Mononuclear cell (primary cell): ENCODE measurements around the gene ELFN1. TPM values are rescaled to one million over a fixed set of nuclear protein-coding genes. Genes with fewer than 3 reads are reported as not detected.
"Not testable (repeated sequence)": the region's sequence is repeated elsewhere in the genome, so short reads cannot be mapped to it uniquely, and the experiment has no call there.

ENCODE experiments used
- H3K27me3 ChIP-seq: 2 replicates; pipeline ENCODE4 v1.6.0; 2011; ENCODE audit warnings: low read length, control low read depth; ENCODE audit not compliant: insufficient read depth
- H3K4me1 ChIP-seq: 2 replicates; pipeline ENCODE4 v1.5.1; 2011; ENCODE audit warnings: mild to moderate bottlenecking, low read length, control low read depth; ENCODE audit not compliant: insufficient read depth
- H3K4me3 ChIP-seq: 2 replicates; pipeline ENCODE4 v1.5.1; 2011; ENCODE audit warnings: mild to moderate bottlenecking, low read length, moderate library complexity
- H3K9me3 ChIP-seq: 2 replicates; pipeline ENCODE4 v1.5.1; 2011; ENCODE audit warnings: low read depth, mild to moderate bottlenecking, control low read depth, low read length
- total RNA-seq: library from RNA; depleted of rRNA; stranded (reverse); fragments of >200 nt; gene quantifications from one replicate; pipeline ENCODE4 v1.2.3, GENCODE V29; 2012

ELFN1 gene
- total RNA-seq, 1 donor, result under 0.01 TPM

- H3K9me3 ChIP-seq, result no peaks in the 10 kb centered on the region
- no peaks in the 10 kb centered on the region for H3K27me3 ChIP-seq
- no peaks in the 10 kb centered on the region for H3K4me1 ChIP-seq
- H3K4me3 ChIP-seq, result no peak overlapping the region
Measured at GRCh38 chr7:1757601-1758000, 87.5 kb downstream of the ELFN1 start.

- no peak overlapping the region for H3K4me3 ChIP-seq
- H3K4me1 ChIP-seq, result no peaks in the 10 kb centered on the region
- H3K27me3 ChIP-seq, result no peaks in the 10 kb centered on the region
- H3K9me3 ChIP-seq, result no peaks in the 10 kb centered on the region
Measured at GRCh38 chr7:1758028-1758858, 88.2 kb downstream of the ELFN1 start.

GRCh38 chr7:1758859-1759521 lies 88.9 kb downstream of the ELFN1 start:
- Histone ChIP-seq H3K9me3 (no peaks in the 10 kb centered on the region), H3K4me1 (no peaks in the 10 kb centered on the region), H3K27me3 (no peaks in the 10 kb centered on the region), H3K4me3 (no peak overlapping the region)

GRCh38 chr7:1761097-1761496 lies 91.0 kb downstream of the ELFN1 start:
- Histone ChIP-seq H3K9me3 (no peaks in the 10 kb centered on the region), H3K4me3 (no peak overlapping the region), H3K27me3 (no peaks in the 10 kb centered on the region), H3K4me1 (no peaks in the 10 kb centered on the region)

- no peaks in the 10 kb centered on the region for H3K27me3 ChIP-seq
- no peaks in the 10 kb centered on the region for H3K4me1 ChIP-seq
- no peaks in the 10 kb centered on the region for H3K9me3 ChIP-seq
- H3K4me3 ChIP-seq, result no peak overlapping the region
Measured at GRCh38 chr7:1761774-1762173, 91.7 kb downstream of the ELFN1 start.

- H3K9me3 ChIP-seq, result no peaks in the 10 kb centered on the region
- H3K27me3 ChIP-seq, result no peaks in the 10 kb centered on the region
- no peak overlapping the region for H3K4me3 ChIP-seq
- H3K4me1 ChIP-seq, result no peaks in the 10 kb centered on the region
Measured at GRCh38 chr7:1762238-1762945, 92.3 kb downstream of the ELFN1 start.

- Histone ChIP-seq H3K4me1 (no peaks in the 10 kb centered on the region), H3K4me3 (no peak overlapping the region), H3K9me3 (no peaks in the 10 kb centered on the region), H3K27me3 (no peaks in the 10 kb centered on the region)
Measured at GRCh38 chr7:1763033-1763432, 93.0 kb downstream of the ELFN1 start.

GRCh38 chr7:1763911-1764310 lies 93.8 kb downstream of the ELFN1 start:
- not testable (repeated sequence) for H3K4me3 ChIP-seq, H3K9me3 ChIP-seq, H3K4me1 ChIP-seq, H3K27me3 ChIP-seq

- no peaks in the 10 kb centered on the region for H3K27me3 ChIP-seq
- H3K4me3 ChIP-seq, result no peak overlapping the region
- H3K9me3 ChIP-seq, result no peaks in the 10 kb centered on the region
- no peaks in the 10 kb centered on the region for H3K4me1 ChIP-seq
Measured at GRCh38 chr7:1765336-1765735, 95.3 kb downstream of the ELFN1 start.

- Histone ChIP-seq H3K4me3 (no peak overlapping the region), H3K27me3 (no peaks in the 10 kb centered on the region), H3K4me1 (no peaks in the 10 kb centered on the region), H3K9me3 (no peaks in the 10 kb centered on the region)
Measured at GRCh38 chr7:1767524-1767923, 97.4 kb downstream of the ELFN1 start.

- H3K4me3 ChIP-seq, result no peak overlapping the region
- no peaks in the 10 kb centered on the region for H3K27me3 ChIP-seq
- no peaks in the 10 kb centered on the region for H3K4me1 ChIP-seq
- no peaks in the 10 kb centered on the region for H3K9me3 ChIP-seq
Measured at GRCh38 chr7:1768832-1769231, 98.8 kb downstream of the ELFN1 start.

- H3K9me3 ChIP-seq, result no peaks in the 10 kb centered on the region
- no peaks in the 10 kb centered on the region for H3K4me1 ChIP-seq
- H3K4me3 ChIP-seq, result no peak overlapping the region
- H3K27me3 ChIP-seq, result no peaks in the 10 kb centered on the region
Measured at GRCh38 chr7:1769286-1770200, 99.5 kb downstream of the ELFN1 start.

- H3K9me3 ChIP-seq, result no peaks in the 10 kb centered on the region
- H3K27me3 ChIP-seq, result no peaks in the 10 kb centered on the region
- no peaks in the 10 kb centered on the region for H3K4me1 ChIP-seq
- no peak overlapping the region for H3K4me3 ChIP-seq
Measured at GRCh38 chr7:1770331-1770730, 100.3 kb downstream of the ELFN1 start.

- no peak overlapping the region for H3K4me3 ChIP-seq
- H3K4me1 ChIP-seq, result no peaks in the 10 kb centered on the region
- no peaks in the 10 kb centered on the region for H3K9me3 ChIP-seq
- H3K27me3 ChIP-seq, result no peaks in the 10 kb centered on the region
Measured at GRCh38 chr7:1775389-1775788, 105.3 kb downstream of the ELFN1 start.
